GM18520 (cell line): ENCODE results near the gene TAF1D.

ENCODE experiments used
- ATAC-seq: cut with Tn5 transposase; IDR thresholded peaks from one replicate; pipeline ENCODE4 v1.9.1; 2021; ENCODE audit not compliant: unreplicated experiment

TAF1D gene

GRCh38 chr11:93727985-93728791 is 13.1 kb downstream of the TAF1D start:
- ATAC-seq = no peak

GRCh38 chr11:93724089-93724488 is 17.2 kb downstream of the TAF1D start:
- ATAC-seq = no peak

- ATAC-seq = no peak
These were observed 20.8 kb downstream of the TAF1D start for GRCh38 chr11:93720522-93720921.

- no peak for ATAC-seq
These were observed 22.0 kb downstream of the TAF1D start for GRCh38 chr11:93719310-93719709.

GRCh38 chr11:93718057-93718563 is 23.2 kb downstream of the TAF1D start:
- ATAC-seq = peak; percentile 81

- ATAC-seq = no peak
These were observed 23.8 kb downstream of the TAF1D start for GRCh38 chr11:93717501-93717900.

- no peak for ATAC-seq
These were observed 25.4 kb downstream of the TAF1D start for GRCh38 chr11:93715797-93716396.

GRCh38 chr11:93712678-93713077 is 28.6 kb downstream of the TAF1D start:
- ATAC-seq = no peak

- no peak for ATAC-seq
These were observed 31.1 kb downstream of the TAF1D start for GRCh38 chr11:93710239-93710638.

- no peak for ATAC-seq
These were observed 37.1 kb downstream of the TAF1D start for GRCh38 chr11:93704237-93704636.

- ATAC-seq = no peak
These were observed 40.5 kb downstream of the TAF1D start for GRCh38 chr11:93700830-93701229.

- ATAC-seq = no peak
These were observed 43.7 kb downstream of the TAF1D start for GRCh38 chr11:93697611-93698010.

GRCh38 chr11:93694557-93694956 is 46.7 kb downstream of the TAF1D start:
- no peak for ATAC-seq

GRCh38 chr11:93694109-93694508 is 47.2 kb downstream of the TAF1D start:
- no peak for ATAC-seq

- ATAC-seq = peak; percentile 92
These were observed 52.1 kb downstream of the TAF1D start for GRCh38 chr11:93689240-93689639.

- ATAC-seq = no peak
These were observed 54.5 kb downstream of the TAF1D start for GRCh38 chr11:93686812-93687211.

GRCh38 chr11:93686226-93686625 is 55.1 kb downstream of the TAF1D start:
- no peak for ATAC-seq
